K562 (cell line): Measurements from ENCODE around the gene GLIPR2. TPM values are rescaled to one million over a fixed set of nuclear protein-coding genes. Genes with fewer than 3 reads are reported as not detected.
"Not testable (repeated sequence)": the region's sequence is repeated elsewhere in the genome, so short reads cannot be mapped to it uniquely, and the experiment has no call there.

Experiments used
- ATAC-seq: fragments of 200-7000 bp; cut with Tn5 transposase; 3 replicates; pipeline ENCODE4 v1.9.1; 2020; ENCODE audit warnings: moderate library complexity
- BruUV-seq: library from RNA; stranded (reverse); fragments of 400-500 nt; replicated peaks from 2 replicates; lab custom pipeline; 2021; lab: Mats Ljungman, UMichigan
- CTCF ChIA-PET: fragments of 300-600 bp; formaldehyde crosslinking; extraction: SDS; loops from one replicate; lab custom pipeline; 2021; ENCODE audit warnings: low intra/inter-chr PET ratio; lab: Yijun Ruan, JAX
- POLR2A ChIA-PET: fragments of 300-600, 350-650 bp; sonication (Branson Sonifier 250); formaldehyde crosslinking; extraction: SDS; loops from one replicate; lab custom pipeline; 2021; ENCODE audit warnings: antibody characterized with exemption, inconsistent platforms; lab: Yijun Ruan, JAX
- DNase-seq, 4 experiments: peaks; one replicate each; pipeline versions ENCODE4 v3.0.0 to v3.0.0-alpha.2; 2011 to 2018; ENCODE audit warnings: low spot score in 3 of 4, mixed read lengths in 3 of 4; ENCODE audit errors: extremely low read depth in 1 of 4
- FAIRE-seq: peaks from 2 replicates; lab custom pipeline; 2011; peaks lifted over from hg19 to GRCh38; lab: Jason Lieb, UNC
- H2AFZ ChIP-seq: 2 replicates; pipeline ENCODE4 v1.6.0; 2011; ENCODE audit warnings: low read depth, low read length, control low read depth, inconsistent platforms
- H3K27ac ChIP-seq: fragments of 200-600 bp; 3 replicates; pipeline ENCODE4 v1.8.0; 2011; ENCODE audit warnings: low read depth, mild to moderate bottlenecking, control low read depth, inconsistent platforms, low read length, moderate library complexity, mixed read lengths; ENCODE audit errors: extremely low read depth
- H3K27me3 ChIP-seq, 2 experiments: fragments of 300-600 bp in 1 of 2; 2 replicates in 1 of 2; 3 replicates in 1 of 2; pipeline versions ENCODE4 v1.6.0 to v1.8.0; 2011; ENCODE audit warnings: inconsistent platforms in 2 of 2, low read length in 2 of 2, mild to moderate bottlenecking in 1 of 2, mixed read lengths in 1 of 2, moderate library complexity in 1 of 2; ENCODE audit not compliant: control insufficient read depth in 2 of 2, insufficient read depth in 2 of 2
- H3K36me3 ChIP-seq: fragments of 300-600 bp; 3 replicates; pipeline ENCODE4 v1.8.0; 2011; ENCODE audit warnings: mild to moderate bottlenecking, low read length, inconsistent platforms; ENCODE audit not compliant: control insufficient read depth, insufficient read depth
- H3K4me1 ChIP-seq, 2 experiments: fragments of 200-600 bp in 1 of 2; replicated peaks in 1 of 2; 2 replicates in 1 of 2; 3 replicates in 1 of 2; pipeline versions ENCODE4 v1.5.1 to v1.8.0; 2011; ENCODE audit warnings: inconsistent platforms in 2 of 2, low read length in 2 of 2, mild to moderate bottlenecking in 1 of 2, mixed read lengths in 1 of 2, moderate library complexity in 1 of 2; ENCODE audit not compliant: control insufficient read depth in 2 of 2, insufficient read depth in 2 of 2
- H3K4me2 ChIP-seq: 2 replicates; pipeline ENCODE4 v1.6.1; 2011; ENCODE audit warnings: low read length, control low read depth, inconsistent platforms, mixed read lengths; ENCODE audit not compliant: insufficient read depth
- H3K4me3 ChIP-seq: fragments of 200-600 bp; sonication (generic), shearing (Covaris generic); 2 replicates; pipeline ENCODE4 v1.5.1; 2016; ENCODE audit warnings: control low read depth, inconsistent platforms
- H3K79me2 ChIP-seq: fragments of 200-600 bp; 3 replicates; pipeline ENCODE4 v1.8.0; 2011; ENCODE audit warnings: low read length, inconsistent platforms; ENCODE audit not compliant: control insufficient read depth, insufficient read depth
- H3K9ac ChIP-seq, 2 experiments: 2 replicates each; pipeline versions ENCODE4 v1.6.0 to v1.6.1; 2011; ENCODE audit warnings: low read depth in 2 of 2, low read length in 2 of 2, control low read depth in 1 of 2, inconsistent platforms in 1 of 2, mild to moderate bottlenecking in 1 of 2, mixed read lengths in 1 of 2; ENCODE audit not compliant: insufficient read depth in 1 of 2
- H3K9me1 ChIP-seq: one replicate; pipeline ENCODE4 v1.6.0; 2011; ENCODE audit warnings: inconsistent platforms, mild to moderate bottlenecking, low read length, moderate library complexity; ENCODE audit not compliant: control insufficient read depth, insufficient read depth
- H3K9me3 ChIP-seq: replicated peaks from 2 replicates; pipeline ENCODE4 v1.5.1; 2011; ENCODE audit warnings: low read depth, low read length, inconsistent platforms; ENCODE audit not compliant: control insufficient read depth, insufficient read depth
- H4K20me1 ChIP-seq: replicated peaks from 2 replicates; pipeline ENCODE4 v1.6.1; 2011; ENCODE audit warnings: low read length, inconsistent platforms, mixed read lengths; ENCODE audit not compliant: control insufficient read depth, insufficient read depth
- CEBPB ChIP-seq: fragments of 450-650 bp; IDR thresholded peaks from 2 replicates; pipeline ENCODE4 v1.6.1; 2016; ENCODE audit warnings: missing genetic modification characterization, missing compliant biosample characterization
- U2AF2 ChIP-seq: fragments of 200-400 bp; formaldehyde crosslinking; optimal IDR thresholded peaks from 2 replicates; pipeline ENCODE3; 2017; ENCODE audit warnings: low read depth, mild to moderate bottlenecking, low read length
- WGBS: fragments of 100-300 bp; shearing (Covaris generic); methylation state at CpG from one replicate; pipeline ENCODE4 v1.1.6; 2016; ENCODE audit warnings: low coverage, mixed read lengths; ENCODE audit not compliant: insufficient coverage; ENCODE audit errors: missing lambda C conversion rate; 5-methylcytosine and 5-hydroxymethylcytosine counted together
- in situ Hi-C: fragments of 300-500 bp; cut with MboI; formaldehyde crosslinking; loops from 4 replicates; pipeline ENCODE4 v1.15.0; 2018; ENCODE audit warnings: inconsistent platforms, mixed read lengths
- intact Hi-C: fragments of 100-400 bp; cut with micrococcal nuclease; formaldehyde crosslinking; loops from 2 replicates; pipeline ENCODE4 v1.14.2; 2022
- polyA plus RNA-seq, 8 experiments: library from polyadenylated mRNA; depleted of rRNA in 4 of 8; stranded (reverse) in 5 of 8; unstranded in 3 of 8; fragments of >200 nt; fragmentation: Nextera tagmentation in 2 of 8; fragmentation: Illumina TruSeq in 1 of 8; extraction: Ambion mirVana in 2 of 8; extraction: Trizol in 1 of 8; gene quantifications; 2 replicates each; pipeline versions ENCODE4 v1.2.1 to v1.2.3, GENCODE V29; 2011 to 2014; ENCODE audit warnings: inconsistent platforms in 1 of 8, missing spikeins in 1 of 8
- total RNA-seq, 7 experiments: library from RNA; depleted of rRNA in 6 of 7; stranded (reverse); fragments of >200 nt in 6 of 7; fragmentation: Illumina TruSeq in 2 of 7; extraction: Trizol in 2 of 7; gene quantifications; 2 replicates each; pipeline versions ENCODE4 v1.2.1 to v1.2.3, GENCODE V29; 2011 to 2021; ENCODE audit warnings: low replicate concordance in 1 of 7

The GLIPR2 gene
- total and polyA plus RNA-seq, 9 of the 15 experiments (the other 6 are each of a cell fraction or from before 2014, with no cell fraction given): 1.4 to 8.8 (median 2.9) TPM

- no peaks in the 10 kb centered on the region for H3K79me2 ChIP-seq
- 44% methylated on average over 10 of the region's 12 CpGs for WGBS
- no peaks in the 10 kb centered on the region for H4K20me1 ChIP-seq
- 0 out of 2 replicates have a peak overlapping the region, but pooled peaks have one; percentile 32 for H2AFZ ChIP-seq
- 0 out of 2 replicates have a peak, but pooled peaks have one; percentile 17 for TF ChIP-seq CEBPB (tag)
- no peak for TF ChIP-seq U2AF2
- no peaks in the 10 kb centered on the region for H3K27me3 ChIP-seq
- no peak overlapping the region for H3K27ac ChIP-seq
- no peaks in the 10 kb centered on the region for H3K36me3 ChIP-seq
- no peak overlapping the region for H3K9ac ChIP-seq
- ATAC-seq (no peak), DNase-seq (no peak), FAIRE-seq (no peak)
- no peaks in the 10 kb centered on the region for H3K9me3 ChIP-seq
- no TSS peak for BruUV-seq
- H3K4me1 ChIP-seq: no peaks in the 10 kb centered on the region; a peak in 2 of 5 replicates
- no peaks in the 10 kb centered on the region for H3K9me1 ChIP-seq
- CTCF ChIA-PET: no interaction called here
- no peak overlapping the region for H3K4me2 ChIP-seq
- POLR2A ChIA-PET: interaction anchor here (0.7 kb wide), 1 partner anchor 14 kb away, joined by 3 read pairs; no protein-coding TSS in a partner anchor
- in situ Hi-C loops: no loop called here
- intact Hi-C loops: no loop called here
- no peak overlapping the region for H3K4me3 ChIP-seq
These were observed 7.4 kb upstream of the GLIPR2 start for GRCh38 chr9:36129139-36129538.

DNA sequence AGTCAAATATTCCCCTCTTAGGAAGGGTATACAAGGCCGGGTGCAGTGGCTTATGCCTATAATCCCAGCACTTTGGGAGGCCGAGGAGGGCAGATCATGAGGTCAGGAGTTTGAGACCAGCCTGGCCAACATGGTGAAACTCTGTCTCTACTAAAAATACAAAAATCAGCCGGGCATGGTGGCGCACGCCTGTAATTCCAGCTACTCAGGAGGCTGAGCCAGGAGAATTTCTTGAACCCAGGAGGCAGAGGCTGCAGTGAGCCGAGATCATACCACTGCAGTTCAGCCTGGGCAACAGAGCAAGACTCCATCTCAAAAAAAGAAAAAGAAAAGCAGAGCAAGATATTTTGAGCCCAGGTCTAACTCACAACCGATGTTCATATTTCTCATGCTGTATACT is 4.9 kb upstream of the GLIPR2 start:
- POLR2A ChIA-PET: interaction anchor here (0.6 kb wide), 2 partner anchors 16 to 429 kb away, joined by 3 to 4 read pairs; no protein-coding TSS in a partner anchor
- not testable (repeated sequence) for DNase-seq

More for the DNA sequence above, 4.9 kb upstream of the GLIPR2 start:
- H3K9ac ChIP-seq, H3K27ac ChIP-seq, H4K20me1 ChIP-seq, H3K4me2 ChIP-seq, H3K9me1 ChIP-seq, H3K36me3 ChIP-seq, H3K27me3 ChIP-seq, H3K79me2 ChIP-seq, CTCF ChIA-PET, FAIRE-seq, H2AFZ ChIP-seq, ATAC-seq, in situ Hi-C loops, H3K4me3 ChIP-seq, BruUV-seq, intact Hi-C loops, H3K9me3 ChIP-seq: not testable (repeated sequence)
- 24% methylated on average over 6 of the region's 7 CpGs for WGBS
- peaks cover 0 to 11% of the 10 kb centered on the region in 2 experiments; a peak in 2 of 5 replicates for H3K4me1 ChIP-seq
